Caco-2 (cell line): Measurements from ENCODE around the gene ZNF335. TPM values are rescaled to one million over a fixed set of nuclear protein-coding genes. Genes with fewer than 3 reads are reported as not detected.
"Not testable (repeated sequence)": the region's sequence is repeated elsewhere in the genome, so short reads cannot be mapped to it uniquely, and the experiment has no call there.

ENCODE experiments used
- BruUV-seq: library from RNA; stranded (reverse); fragments of 400-500 nt; replicated peaks from 2 replicates; lab custom pipeline; 2021; lab: Mats Ljungman, UMichigan
- CTCF ChIA-PET: fragments of 300-600 bp; sonication (Branson Sonifier 250); formaldehyde crosslinking; loops from one replicate; lab custom pipeline; 2022; ENCODE audit warnings: antibody characterized with exemption; lab: Charles Lee
- POLR2A ChIA-PET: fragments of 300-600 bp; sonication (Branson Sonifier 250); formaldehyde crosslinking; loops from one replicate; lab custom pipeline; 2022; ENCODE audit warnings: antibody characterized with exemption; lab: Charles Lee
- DNase-seq, 2 experiments: peaks; one replicate each; pipeline versions ENCODE4 v3.0.0 to v3.0.0-alpha.2; 2020 to 2022
- H3K27me3 ChIP-seq: replicated peaks from 2 replicates; pipeline ENCODE4 v1.6.0; 2011; ENCODE audit warnings: low read length; ENCODE audit not compliant: control insufficient read depth, insufficient read depth
- H3K36me3 ChIP-seq: 2 replicates; pipeline ENCODE4 v1.5.1; 2011; ENCODE audit warnings: low read length; ENCODE audit not compliant: control insufficient read depth, insufficient read depth
- H3K4me1 ChIP-seq: fragments of 250-450 bp; sonication (Bioruptor Pico); 2 replicates; pipeline ENCODE4 v1.5.1; 2020; ENCODE audit warnings: mild to moderate bottlenecking
- H3K4me3 ChIP-seq: 2 replicates; pipeline ENCODE4 v1.5.1; 2011; ENCODE audit warnings: low read depth, mild to moderate bottlenecking, control low read depth, low read length
- H3K9me3 ChIP-seq: fragments of 250-450 bp; sonication (Bioruptor Pico); 2 replicates; pipeline ENCODE4 v1.5.1; 2020; ENCODE audit warnings: mild to moderate bottlenecking, moderate library complexity
- H3K27ac Mint-ChIP-seq: one replicate; pipeline ENCODE4 v1.8.0; 2022; ENCODE audit warnings: mixed read lengths; ENCODE audit not compliant: unreplicated experiment
- H3K27me3 Mint-ChIP-seq: one replicate; pipeline ENCODE4 v1.8.0; 2022; ENCODE audit warnings: mixed read lengths; ENCODE audit not compliant: insufficient read depth, unreplicated experiment
- H3K36me3 Mint-ChIP-seq: one replicate; pipeline ENCODE4 v1.8.0; 2022; ENCODE audit warnings: mild to moderate bottlenecking, mixed read lengths; ENCODE audit not compliant: insufficient read depth, unreplicated experiment
- H3K4me1 Mint-ChIP-seq: one replicate; pipeline ENCODE4 v1.8.0; 2022; ENCODE audit warnings: low read depth, mixed read lengths; ENCODE audit not compliant: unreplicated experiment
- H3K4me3 Mint-ChIP-seq: one replicate; pipeline ENCODE4 v1.8.0; 2022; ENCODE audit warnings: mild to moderate bottlenecking, moderate library complexity, mixed read lengths; ENCODE audit not compliant: unreplicated experiment
- H3K9me3 Mint-ChIP-seq: one replicate; pipeline ENCODE4 v1.8.0; 2022; ENCODE audit warnings: mixed read lengths; ENCODE audit not compliant: unreplicated experiment
- intact Hi-C: fragments of 100-400 bp; cut with micrococcal nuclease; formaldehyde crosslinking; loops from one replicate; pipeline ENCODE4 v1.10.0; 2022; ENCODE audit not compliant: unreplicated experiment
- total RNA-seq: library from RNA; stranded (reverse); gene quantifications from 2 replicates; pipeline ENCODE4 v1.2.3, GENCODE V29; 2022
- TF ChIP-seq, protein P1 (sequence below), 2 experiments: fragments of 200-600 bp in 1 of 2; IDR thresholded peaks; 1 replicate in 1 of 2; 2 replicates in 1 of 2; pipeline versions ENCODE4 v1.5.1 to v1.8.0; 2011 to 2022; ENCODE audit warnings: antibody characterized with exemption in 1 of 2, control low read depth in 1 of 2, inconsistent platforms in 1 of 2, low read depth in 1 of 2, low read length in 1 of 2, mild to moderate bottlenecking in 1 of 2, moderate library complexity in 1 of 2; ENCODE audit not compliant: insufficient read depth in 1 of 2, severe bottlenecking in 1 of 2, unreplicated experiment in 1 of 2

ZNF335 gene
- total RNA-seq, 1 experiment from 2014 or later, result 35.1 TPM

DNA sequence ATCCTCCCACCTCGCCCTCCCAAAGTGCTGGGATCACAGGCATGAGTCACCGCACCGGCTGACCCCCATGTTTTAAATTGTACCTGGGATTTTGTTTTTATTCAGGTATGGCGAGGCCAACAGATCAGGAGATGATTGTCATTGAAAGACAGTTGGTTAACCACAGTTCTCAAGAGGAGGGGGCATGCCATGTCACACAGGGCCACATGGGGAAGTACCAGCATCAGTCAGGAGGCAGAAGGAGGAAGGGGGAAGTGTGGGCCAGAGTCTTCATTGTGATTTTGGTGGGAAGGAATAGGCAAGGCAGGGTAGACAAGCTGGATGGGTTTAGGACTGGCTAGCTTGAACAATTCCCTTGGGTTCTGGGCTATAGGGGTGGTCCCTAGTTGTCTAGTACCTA is 26.8 kb upstream of the ZNF335 start:
- Histone ChIP-seq H3K9me3 (no peaks in the 10 kb centered on the region), H3K27me3 (no peaks in the 10 kb centered on the region; the same call in 1 of the 2 replicates), H3K4me1 (no peaks in the 10 kb centered on the region), H3K4me3 (no peak overlapping the region), H3K36me3 (no peaks in the 10 kb centered on the region)
- H3K4me1 Mint-ChIP-seq, result no peaks in the 10 kb centered on the region
- H3K9me3 Mint-ChIP-seq, result no peaks in the 10 kb centered on the region
- ChIA-PET POLR2A (no interaction called here), CTCF (interaction anchor here (1.6 to 1.7 kb wide), 2 partner anchors 12 to 29 kb away, joined by 4 to 5 read pairs; no protein-coding TSS in a partner anchor)
- BruUV-seq, result no TSS peak
- no peak overlapping the region for H3K4me3 Mint-ChIP-seq
- H3K27me3 Mint-ChIP-seq, result peaks cover 15% of the 10 kb centered on the region
- intact Hi-C loops, result no loop called here
- no peak for DNase-seq
- TF ChIP-seq, protein P1, sequence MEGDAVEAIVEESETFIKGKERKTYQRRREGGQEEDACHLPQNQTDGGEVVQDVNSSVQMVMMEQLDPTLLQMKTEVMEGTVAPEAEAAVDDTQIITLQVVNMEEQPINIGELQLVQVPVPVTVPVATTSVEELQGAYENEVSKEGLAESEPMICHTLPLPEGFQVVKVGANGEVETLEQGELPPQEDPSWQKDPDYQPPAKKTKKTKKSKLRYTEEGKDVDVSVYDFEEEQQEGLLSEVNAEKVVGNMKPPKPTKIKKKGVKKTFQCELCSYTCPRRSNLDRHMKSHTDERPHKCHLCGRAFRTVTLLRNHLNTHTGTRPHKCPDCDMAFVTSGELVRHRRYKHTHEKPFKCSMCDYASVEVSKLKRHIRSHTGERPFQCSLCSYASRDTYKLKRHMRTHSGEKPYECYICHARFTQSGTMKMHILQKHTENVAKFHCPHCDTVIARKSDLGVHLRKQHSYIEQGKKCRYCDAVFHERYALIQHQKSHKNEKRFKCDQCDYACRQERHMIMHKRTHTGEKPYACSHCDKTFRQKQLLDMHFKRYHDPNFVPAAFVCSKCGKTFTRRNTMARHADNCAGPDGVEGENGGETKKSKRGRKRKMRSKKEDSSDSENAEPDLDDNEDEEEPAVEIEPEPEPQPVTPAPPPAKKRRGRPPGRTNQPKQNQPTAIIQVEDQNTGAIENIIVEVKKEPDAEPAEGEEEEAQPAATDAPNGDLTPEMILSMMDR (IDR thresholded peaks at IDR 0.05; ENCODE audit: insufficient read depth in 1 of 2, low read depth in 1 of 2, low read length in 1 of 2, severe bottlenecking in 1 of 2, unreplicated experiment in 1 of 2), result no peak
- no peak overlapping the region for H3K27ac Mint-ChIP-seq
- H3K36me3 Mint-ChIP-seq, result no peaks in the 10 kb centered on the region

- no peak overlapping the region for H3K27ac Mint-ChIP-seq
- H3K4me3 ChIP-seq, result no peak overlapping the region
- CTCF ChIA-PET, result interaction anchor here (1.6 to 1.8 kb wide), 3 partner anchors 11 to 28 kb away, joined by 4 to 5 read pairs (median 5); no protein-coding TSS in a partner anchor
- no peaks in the 10 kb centered on the region for H3K36me3 Mint-ChIP-seq
- intact Hi-C loops, result no loop called here
- H3K9me3 ChIP-seq, result no peaks in the 10 kb centered on the region
- no peaks in the 10 kb centered on the region for H3K4me1 Mint-ChIP-seq
- H3K9me3 Mint-ChIP-seq, result no peaks in the 10 kb centered on the region
- H3K4me1 ChIP-seq, result no peaks in the 10 kb centered on the region
- BruUV-seq, result no TSS peak
- H3K36me3 ChIP-seq, result no peaks in the 10 kb centered on the region
- peaks cover 12% of the 10 kb centered on the region for H3K27me3 Mint-ChIP-seq
- TF ChIP-seq, protein P1 (IDR thresholded peaks at IDR 0.05; ENCODE audit: insufficient read depth in 1 of 2, low read depth in 1 of 2, low read length in 1 of 2, severe bottlenecking in 1 of 2, unreplicated experiment in 1 of 2), result no peak
- H3K27me3 ChIP-seq, result no peaks in the 10 kb centered on the region; the same call in 1 of the 2 replicates
- POLR2A ChIA-PET, result no interaction called here
- peak in 1 of 2 experiments; percentile 15 for DNase-seq
- no peak overlapping the region for H3K4me3 Mint-ChIP-seq
Measured at GRCh38 chr20:45998337-45998736, 26.3 kb upstream of the ZNF335 start.

- Mint-ChIP-seq H3K36me3 (no peaks in the 10 kb centered on the region), H3K27ac (no peak overlapping the region), H3K27me3 (peaks cover 9% of the 10 kb centered on the region), H3K4me1 (no peaks in the 10 kb centered on the region), H3K4me3 (no peak overlapping the region), H3K9me3 (no peaks in the 10 kb centered on the region)
- H3K36me3 ChIP-seq, result no peaks in the 10 kb centered on the region
- H3K4me3 ChIP-seq, result no peak overlapping the region
- no peaks in the 10 kb centered on the region for H3K4me1 ChIP-seq
- no peak for DNase-seq
- no peaks in the 10 kb centered on the region for H3K9me3 ChIP-seq
- ChIA-PET POLR2A (no interaction called here), CTCF (interaction anchor here (1.8 kb wide), 1 partner anchor 11 kb away, joined by 5 read pairs; no protein-coding TSS in a partner anchor)
- no peaks in the 10 kb centered on the region; the same call in 1 of the 2 replicates for H3K27me3 ChIP-seq
- TF ChIP-seq, protein P1 (IDR thresholded peaks at IDR 0.05; ENCODE audit: insufficient read depth in 1 of 2, low read depth in 1 of 2, low read length in 1 of 2, severe bottlenecking in 1 of 2, unreplicated experiment in 1 of 2), result no peak
- intact Hi-C loops, result no loop called here
- BruUV-seq, result no TSS peak
Measured at GRCh38 chr20:45997187-45997586, 25.2 kb upstream of the ZNF335 start.

DNA sequence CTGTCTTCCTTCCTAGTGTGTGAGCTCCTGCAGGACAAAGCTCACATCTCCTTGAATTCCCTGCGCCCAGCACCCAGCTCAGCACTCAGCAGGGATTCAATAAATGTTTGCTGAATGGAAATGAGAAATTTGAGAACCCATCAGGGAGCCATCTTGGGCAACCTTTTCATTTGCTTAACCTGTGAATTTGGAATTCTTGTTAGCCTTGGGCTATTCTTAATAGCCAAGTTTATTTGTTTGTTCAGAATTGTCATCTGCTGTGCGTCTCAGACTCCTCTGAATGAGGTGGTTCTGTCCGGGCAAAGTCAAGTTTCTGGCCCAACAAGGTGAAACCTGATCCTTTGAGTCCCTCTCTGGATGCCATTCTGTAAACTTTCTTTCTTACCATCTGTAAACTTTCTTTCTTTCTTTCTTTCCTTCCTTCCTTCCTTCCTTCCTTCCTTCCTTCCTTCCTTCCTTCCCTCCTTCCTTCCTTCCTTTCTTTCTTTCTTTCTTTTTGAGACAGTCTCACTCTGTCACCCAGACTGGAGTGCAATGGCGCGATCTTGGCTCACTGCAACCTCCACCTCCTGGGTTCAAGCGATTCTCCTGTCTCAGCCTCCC is 23.6 kb upstream of the ZNF335 start:
- H3K4me3 ChIP-seq, H3K36me3 Mint-ChIP-seq, H3K36me3 ChIP-seq, H3K9me3 ChIP-seq, H3K9me3 Mint-ChIP-seq, H3K4me1 ChIP-seq, POLR2A ChIA-PET, BruUV-seq, H3K4me3 Mint-ChIP-seq, intact Hi-C loops, H3K27ac Mint-ChIP-seq, H3K27me3 ChIP-seq, H3K27me3 Mint-ChIP-seq, H3K4me1 Mint-ChIP-seq: not testable (repeated sequence)
- CTCF ChIA-PET, result interaction anchor here (0.8 kb wide), 1 partner anchor 9 kb away, joined by 4 read pairs; no protein-coding TSS in a partner anchor
- peak in 1 of 2 experiments; percentile 19 for DNase-seq
